ENCODE results near the gene KLHL24.
"Not testable (repeated sequence)": the region's sequence is repeated elsewhere in the genome, so short reads cannot be mapped to it uniquely, and the experiment has no call there.

Gene KLHL24, protein sequence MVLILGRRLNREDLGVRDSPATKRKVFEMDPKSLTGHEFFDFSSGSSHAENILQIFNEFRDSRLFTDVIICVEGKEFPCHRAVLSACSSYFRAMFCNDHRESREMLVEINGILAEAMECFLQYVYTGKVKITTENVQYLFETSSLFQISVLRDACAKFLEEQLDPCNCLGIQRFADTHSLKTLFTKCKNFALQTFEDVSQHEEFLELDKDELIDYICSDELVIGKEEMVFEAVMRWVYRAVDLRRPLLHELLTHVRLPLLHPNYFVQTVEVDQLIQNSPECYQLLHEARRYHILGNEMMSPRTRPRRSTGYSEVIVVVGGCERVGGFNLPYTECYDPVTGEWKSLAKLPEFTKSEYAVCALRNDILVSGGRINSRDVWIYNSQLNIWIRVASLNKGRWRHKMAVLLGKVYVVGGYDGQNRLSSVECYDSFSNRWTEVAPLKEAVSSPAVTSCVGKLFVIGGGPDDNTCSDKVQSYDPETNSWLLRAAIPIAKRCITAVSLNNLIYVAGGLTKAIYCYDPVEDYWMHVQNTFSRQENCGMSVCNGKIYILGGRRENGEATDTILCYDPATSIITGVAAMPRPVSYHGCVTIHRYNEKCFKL

DNA sequence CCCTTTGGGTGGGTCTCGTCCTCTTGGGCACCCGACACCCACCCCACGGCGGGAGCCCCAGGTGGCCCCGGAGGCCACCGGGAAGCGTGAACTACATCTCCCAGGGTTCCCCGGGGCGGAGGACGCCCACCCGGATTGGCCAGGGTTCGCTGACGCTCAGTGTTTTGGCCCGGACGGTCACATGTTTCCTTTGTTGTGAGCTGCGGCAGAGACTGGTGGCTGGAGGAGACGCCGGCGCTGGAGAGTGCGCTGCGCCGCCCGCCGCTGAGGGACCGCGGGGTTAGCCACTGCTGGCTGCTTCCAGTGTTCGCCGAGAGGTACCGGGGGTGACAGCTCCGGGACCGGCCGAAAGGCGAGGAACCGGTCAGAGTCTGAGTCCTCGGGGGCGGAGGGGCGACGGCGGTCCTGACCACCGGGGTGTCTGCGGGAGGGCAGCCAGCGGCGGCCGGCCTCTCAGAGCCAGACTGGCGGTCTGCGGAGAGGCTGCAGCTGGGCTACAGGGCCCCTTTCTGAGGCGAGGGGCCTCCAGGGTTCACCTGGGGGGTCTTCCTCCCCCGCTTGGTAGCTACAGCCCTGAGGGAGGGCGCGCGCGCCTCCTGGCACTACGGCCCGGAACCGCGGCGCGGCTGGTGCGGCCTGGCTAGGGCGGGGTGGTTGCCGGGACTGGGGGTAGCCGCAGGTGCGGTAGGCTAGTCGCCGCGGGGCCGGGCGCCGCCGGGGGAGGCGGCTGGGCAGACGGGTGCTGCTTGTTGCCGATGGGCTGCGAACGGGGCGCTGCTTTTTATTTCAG lies at the start of gene KLHL24:
TSS of gene KLHL24 (plus strand) at position 193 of the 790 bp plus-strand sequence. CDS start 14,734 bp downstream, outside the sequence.
- DNase-seq (ENCODE audit: low read depth): peak; percentile 68

- no peak for DNase-seq (ENCODE audit: low read depth)
Observed at GRCh38 chr3:183586477-183586876, 48.9 kb upstream of the KLHL24 start.

- no peak for DNase-seq (ENCODE audit: low read depth)
Observed at GRCh38 chr3:183587336-183587735, 48.1 kb upstream of the KLHL24 start.

DNA sequence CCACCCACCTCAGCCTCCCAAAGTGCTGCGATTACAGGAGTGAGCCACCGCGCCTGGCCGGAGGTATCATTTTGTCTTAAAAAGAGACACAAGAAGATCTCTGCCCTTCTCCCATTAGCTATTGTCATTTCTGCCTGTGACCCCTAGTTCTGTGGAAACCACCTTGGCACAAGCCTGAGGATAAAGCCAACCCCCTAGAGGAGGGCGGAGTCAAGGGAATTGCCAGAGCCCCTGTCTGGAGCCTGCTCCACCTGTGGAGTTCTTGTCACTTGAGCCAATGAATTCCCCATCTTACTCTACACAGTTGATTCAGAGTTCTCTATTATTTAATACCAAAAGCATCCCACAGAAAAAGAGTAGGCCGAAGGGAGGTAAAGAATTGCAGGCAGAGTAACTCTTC lies 45.0 kb upstream of the KLHL24 start:
- no peak for DNase-seq (ENCODE audit: low read depth)

DNA sequence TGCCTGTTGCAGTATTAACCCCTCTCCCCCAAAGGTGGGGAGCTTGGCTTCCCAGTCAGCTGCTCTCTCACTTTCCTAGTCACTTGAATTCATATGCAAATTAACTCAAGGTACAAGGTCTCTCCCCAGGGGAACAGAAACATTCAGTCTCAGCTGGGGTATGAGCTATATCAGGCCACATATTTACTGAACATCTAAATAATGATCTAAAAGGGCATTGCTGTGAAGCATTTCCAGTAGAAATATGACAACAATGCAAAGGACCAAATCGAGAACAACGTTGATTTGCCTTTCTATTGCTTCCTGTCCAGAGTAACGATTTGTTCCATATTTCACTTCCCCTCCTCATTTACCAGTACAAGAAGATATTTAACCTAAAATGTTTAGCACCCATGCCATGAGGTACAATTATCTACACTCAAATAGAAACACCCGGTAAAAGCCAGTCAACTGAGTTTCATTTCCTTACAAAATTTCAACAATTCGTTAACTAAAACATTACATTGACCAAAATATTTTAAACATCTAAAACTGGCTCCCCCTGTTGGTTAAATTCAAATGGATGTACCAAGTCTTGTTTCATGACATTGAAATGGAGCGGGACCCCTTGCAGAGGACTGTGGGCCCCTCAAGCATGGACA lies 43.4 kb upstream of the KLHL24 start:
- no peak for DNase-seq (ENCODE audit: low read depth)

DNA sequence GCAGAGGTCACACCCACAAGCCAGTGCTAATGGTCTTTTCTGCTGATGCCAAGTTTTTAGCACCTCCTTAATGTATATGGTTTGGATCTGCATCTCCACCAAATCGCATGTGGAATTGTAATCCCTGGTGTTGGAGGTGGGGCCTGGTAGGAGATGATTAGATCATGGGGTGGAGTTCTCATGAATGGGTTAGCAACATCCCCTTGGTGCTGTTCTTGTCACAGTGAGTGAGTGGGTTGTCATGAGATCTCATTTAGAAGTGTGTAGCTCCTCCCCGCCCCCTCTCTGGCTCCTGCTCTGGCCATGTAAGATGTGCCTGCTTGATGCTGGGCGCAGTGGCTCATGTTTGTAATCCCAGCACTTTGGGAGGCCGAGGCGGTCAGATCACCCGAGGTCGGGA lies 42.6 kb upstream of the KLHL24 start:
- DNase-seq (ENCODE audit: low read depth): no peak

DNA sequence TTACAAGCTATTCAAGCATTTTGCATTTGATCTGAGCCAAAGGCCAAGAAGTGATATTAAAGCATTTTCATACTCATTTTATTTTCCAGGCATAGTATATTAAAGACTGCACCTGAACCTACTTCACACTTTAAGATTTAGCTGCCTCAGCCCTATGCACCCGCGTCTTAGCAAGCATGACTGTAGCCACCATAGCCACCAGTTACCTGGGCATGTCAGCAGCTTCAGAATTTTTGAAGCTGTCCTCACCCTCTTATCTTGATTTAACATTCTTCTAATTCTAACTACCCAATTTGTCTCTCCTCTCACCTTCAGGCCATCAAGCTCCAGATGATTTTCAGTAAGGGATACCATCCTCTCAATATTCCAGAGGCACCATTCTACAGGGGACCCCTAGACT lies 40.8 kb upstream of the KLHL24 start:
- DNase-seq (ENCODE audit: low read depth): no peak

GRCh38 chr3:183597959-183598358 lies 37.5 kb upstream of the KLHL24 start:
- DNase-seq (ENCODE audit: low read depth): no peak

DNA sequence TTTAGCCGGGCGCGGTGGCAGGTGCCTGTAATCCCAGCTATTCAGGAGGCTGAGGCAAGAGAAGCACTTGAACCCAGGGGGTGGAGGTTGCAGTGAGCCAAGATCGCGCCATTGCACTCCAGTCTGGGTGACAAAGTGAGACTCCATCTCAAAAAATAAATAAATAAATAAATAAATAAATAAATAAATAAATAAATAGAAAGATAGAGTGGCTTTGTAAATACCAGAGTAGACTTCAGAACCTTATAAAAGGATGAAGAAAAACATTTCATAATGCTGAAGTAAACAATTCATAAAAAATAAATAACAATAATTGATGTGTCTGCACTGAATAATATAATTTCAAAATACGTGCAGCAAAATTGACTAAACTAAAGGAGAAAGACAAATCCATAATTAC lies 24.1 kb upstream of the KLHL24 start:
- DNase-seq (ENCODE audit: low read depth): not testable (repeated sequence)

- no peak for DNase-seq (ENCODE audit: low read depth)
Observed at GRCh38 chr3:183613366-183614285, 21.8 kb upstream of the KLHL24 start.

GRCh38 chr3:183618542-183618941 lies 16.9 kb upstream of the KLHL24 start:
- DNase-seq (ENCODE audit: low read depth): no peak

DNA sequence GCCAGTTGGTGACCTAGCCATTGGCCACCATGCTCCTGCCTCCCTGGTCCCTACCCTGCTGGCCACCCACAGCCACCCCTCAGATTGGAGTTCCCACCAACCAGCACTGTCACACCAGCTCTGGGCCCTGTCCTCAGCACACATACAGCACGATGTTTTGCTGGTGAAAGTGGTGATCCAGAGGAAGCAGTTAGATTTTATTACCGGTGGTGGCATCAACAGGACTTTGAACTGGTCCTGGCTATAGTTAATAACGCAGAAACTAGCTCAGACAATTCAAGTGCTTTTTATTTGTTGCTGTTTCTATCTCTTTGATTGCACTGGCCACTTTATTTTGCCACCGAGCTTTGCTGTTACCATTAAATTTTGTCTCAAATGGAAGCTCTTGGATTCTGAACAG lies 16.4 kb upstream of the KLHL24 start:
- no peak for DNase-seq (ENCODE audit: low read depth)

DNA sequence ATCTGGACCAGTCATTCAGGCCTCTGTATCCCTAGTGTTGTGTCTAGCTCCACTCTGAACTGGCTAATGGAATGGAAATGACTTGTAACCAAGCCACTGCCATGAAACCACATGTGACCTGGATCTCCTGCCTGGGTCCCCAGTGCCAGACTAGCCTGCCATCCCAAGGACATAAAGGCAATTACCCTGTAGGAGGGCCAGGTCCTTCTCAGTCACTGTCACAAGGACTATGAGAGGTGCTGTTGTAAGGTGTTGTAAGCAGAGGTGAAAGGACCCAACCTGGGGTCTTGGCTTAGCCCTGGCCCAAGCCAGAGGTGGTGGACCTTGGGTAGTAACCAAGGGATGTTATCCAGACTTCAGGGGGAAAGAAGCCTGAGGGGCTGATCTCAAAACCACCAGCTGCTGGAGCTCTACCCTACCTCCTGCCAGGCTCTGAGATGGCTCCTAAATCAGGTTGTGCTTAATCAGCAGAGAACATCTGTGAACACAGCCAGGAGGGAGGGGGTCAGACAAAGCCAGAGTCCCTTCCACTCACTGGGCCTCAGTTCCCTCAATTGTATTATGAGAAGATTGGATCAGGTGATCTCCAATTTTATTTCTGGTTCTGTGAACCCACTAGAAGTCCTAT lies 15.7 kb upstream of the KLHL24 start:
- no peak for DNase-seq (ENCODE audit: low read depth)

DNA sequence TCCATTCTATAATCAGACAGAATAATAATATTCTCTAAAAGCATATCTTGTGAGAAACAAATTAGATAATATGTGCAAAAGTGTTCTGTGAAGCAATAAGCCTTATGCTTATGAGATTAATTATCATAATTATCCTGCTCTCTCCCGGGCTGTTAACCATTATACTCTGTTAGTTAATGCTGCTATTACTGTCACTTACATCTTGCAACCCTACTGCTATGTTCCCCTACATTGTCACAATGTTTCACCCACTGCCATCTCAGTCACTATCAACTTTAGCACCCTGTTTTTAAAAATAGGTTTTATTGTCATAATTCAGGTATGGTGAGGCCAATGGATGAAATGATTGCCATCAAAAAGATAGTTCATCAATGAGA lies 15.2 kb upstream of the KLHL24 start:
- no peak for DNase-seq (ENCODE audit: low read depth)

DNA sequence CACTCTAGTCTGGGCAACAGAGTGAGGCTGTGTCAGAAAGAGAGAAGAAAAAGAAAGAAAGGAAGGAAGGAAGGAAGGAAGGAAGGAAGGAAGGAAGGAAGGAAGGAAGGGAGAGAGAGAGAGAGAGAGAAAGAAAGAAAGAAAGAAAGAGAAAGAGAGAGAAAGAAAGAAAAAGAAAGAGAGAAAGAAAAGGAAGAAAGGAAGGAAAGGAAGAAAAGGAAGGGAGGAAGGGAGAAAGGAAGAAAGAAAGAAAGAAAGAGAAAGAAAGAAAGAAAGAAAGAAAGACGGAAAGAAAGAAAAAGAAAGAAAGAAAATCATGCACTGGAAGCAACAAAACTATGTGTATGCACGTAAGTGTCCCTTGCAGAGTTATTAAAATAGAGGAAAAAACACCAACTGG lies 12.9 kb upstream of the KLHL24 start:
- not testable (repeated sequence) for DNase-seq (ENCODE audit: low read depth)

- no peak for DNase-seq (ENCODE audit: low read depth)
Observed at GRCh38 chr3:183626877-183627594, 8.4 kb upstream of the KLHL24 start.

GRCh38 chr3:183629546-183630301 lies 5.7 kb upstream of the KLHL24 start:
- no peak for DNase-seq (ENCODE audit: low read depth)

GRCh38 chr3:183631715-183632114 lies 3.7 kb upstream of the KLHL24 start:
- DNase-seq (ENCODE audit: low read depth): no peak

DNA sequence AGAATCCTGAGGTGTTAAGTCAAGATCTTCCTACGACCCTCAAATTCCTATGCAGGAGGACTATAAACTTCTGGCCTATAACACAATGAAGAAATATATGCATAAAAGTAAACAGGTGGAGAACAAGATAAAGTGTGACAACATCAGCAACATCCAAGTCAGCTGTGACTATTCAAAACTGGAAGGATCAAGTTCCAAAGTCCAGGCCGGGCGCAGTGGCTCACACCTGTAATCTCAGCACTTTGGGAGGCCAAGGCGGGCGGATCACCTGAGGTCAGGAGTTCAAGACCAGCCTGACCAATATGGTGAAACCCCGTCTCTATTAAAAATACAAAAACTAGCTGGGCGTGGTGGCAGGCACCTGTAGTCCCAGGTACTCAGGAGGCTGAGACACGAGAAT lies 2.7 kb upstream of the KLHL24 start:
- DNase-seq (ENCODE audit: low read depth): not testable (repeated sequence)
